Measurements from ENCODE around the gene DUS2.

DNA sequence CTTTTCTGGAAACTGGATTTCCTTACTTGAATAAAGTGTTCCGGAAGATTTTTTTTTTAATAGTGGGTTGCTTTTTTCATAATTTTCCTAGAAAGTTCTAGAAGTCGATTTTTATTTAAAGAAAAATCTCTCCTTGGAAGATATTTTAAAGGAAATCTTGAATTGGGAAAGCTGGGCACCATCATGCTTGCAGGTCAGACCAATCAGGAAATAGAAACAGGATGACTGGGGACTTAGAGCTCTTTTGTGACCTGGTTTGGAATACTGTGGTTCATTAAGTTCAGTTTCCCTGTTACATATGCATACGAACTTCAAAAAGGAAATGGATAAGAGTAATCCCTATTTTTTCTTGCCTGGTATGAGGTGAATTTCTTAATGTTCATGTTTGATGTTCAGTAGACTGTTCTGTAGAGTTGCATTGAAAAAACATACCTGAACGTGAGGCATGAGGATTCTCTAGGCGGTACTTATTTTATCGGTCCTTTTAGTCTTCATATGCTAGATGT is 63.3 kb downstream of the DUS2 start:
- no peak for TF ChIP-seq BMI1 (IDR thresholded peaks at IDR 0.05; ENCODE audit: low read length)
- no peak for TF ChIP-seq POLR2A (conservative IDR thresholded peaks at IDR 0.05)
- TF ChIP-seq ZC3H11A (IDR thresholded peaks at IDR 0.05; ENCODE audit: low read depth, low read length) = no peak
- no peak for TF ChIP-seq HINFP (tag; conservative IDR thresholded peaks at IDR 0.05; ENCODE audit: low read depth)
- TF ChIP-seq TEAD4 (IDR thresholded peaks at IDR 0.05; ENCODE audit: low read length) = no peak
- TF ChIP-seq TEAD4 (CRISPR knock-in tag; IDR thresholded peaks at IDR 0.05; ENCODE audit: borderline replicate concordance) = no peak
- TF ChIP-seq NR2C2 (CRISPR knock-in tag; IDR thresholded peaks at IDR 0.05) = no peak
- no peak for TF ChIP-seq NR2C2 (tag; IDR thresholded peaks at IDR 0.05)
- no peak for TF ChIP-seq EZH2 (IDR thresholded peaks at IDR 0.05; ENCODE audit: borderline replicate concordance, low read depth, low read length)
- no peak for TF ChIP-seq CTCF (IDR thresholded peaks at IDR 0.05 in 2 of 3, conservative IDR thresholded peaks at IDR 0.05 in 1 of 3; ENCODE audit: insufficient read depth in 2 of 3, low read depth in 1 of 3, low read length in 3 of 3)
- TF ChIP-seq FOXJ3 (CRISPR knock-in tag; IDR thresholded peaks at IDR 0.05) = no peak
- TF ChIP-seq, protein P1, sequence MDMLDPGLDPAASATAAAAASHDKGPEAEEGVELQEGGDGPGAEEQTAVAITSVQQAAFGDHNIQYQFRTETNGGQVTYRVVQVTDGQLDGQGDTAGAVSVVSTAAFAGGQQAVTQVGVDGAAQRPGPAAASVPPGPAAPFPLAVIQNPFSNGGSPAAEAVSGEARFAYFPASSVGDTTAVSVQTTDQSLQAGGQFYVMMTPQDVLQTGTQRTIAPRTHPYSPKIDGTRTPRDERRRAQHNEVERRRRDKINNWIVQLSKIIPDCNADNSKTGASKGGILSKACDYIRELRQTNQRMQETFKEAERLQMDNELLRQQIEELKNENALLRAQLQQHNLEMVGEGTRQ (CRISPR knock-in tag; IDR thresholded peaks at IDR 0.05) = no peak
- TF ChIP-seq MNT (conservative IDR thresholded peaks at IDR 0.05) = no peak; a peak in 1 of 4 replicates
- TF ChIP-seq ZNF174 (CRISPR knock-in tag; IDR thresholded peaks at IDR 0.05) = no peak
- TF ChIP-seq REST (IDR thresholded peaks at IDR 0.05; ENCODE audit: borderline replicate concordance) = no peak
- no peak for TF ChIP-seq REST (CRISPR knock-in tag; IDR thresholded peaks at IDR 0.05; ENCODE audit: low read depth)
